Medulla oblongata (tissue), 1 donor: Measurements from ENCODE around the gene ATG5.
"Not testable (repeated sequence)": the region's sequence is repeated elsewhere in the genome, so short reads cannot be mapped to it uniquely, and the experiment has no call there.

Experiments used
- DNase-seq: peaks from one replicate; pipeline ENCODE4 v3.0.0-alpha.2; 2015; ENCODE audit errors: extremely low spot score

The ATG5 gene

DNA sequence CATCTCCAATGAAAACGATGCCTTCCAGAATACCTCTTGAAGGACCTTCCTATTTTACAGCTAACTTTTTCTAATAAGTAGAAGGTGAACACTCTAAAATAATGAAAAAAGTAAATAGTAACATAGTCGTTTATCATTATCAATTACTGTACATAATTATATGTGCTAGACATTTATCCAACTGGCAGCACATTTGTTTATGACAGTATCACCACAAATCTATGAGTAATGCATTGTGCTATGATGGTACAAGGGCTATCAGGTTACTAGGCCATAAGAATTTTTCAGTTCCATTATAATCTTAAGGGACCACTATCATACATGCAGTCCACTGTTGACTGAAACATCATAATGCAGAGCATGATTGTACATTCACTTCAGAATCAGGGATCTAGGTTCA, 68.4 kb downstream of the ATG5 start:
- DNase-seq: no peak

GRCh38 chr6:106256201-106256968, 69.2 kb downstream of the ATG5 start:
- no peak for DNase-seq

- no peak for DNase-seq
Observed at GRCh38 chr6:106255306-106255705, 70.3 kb downstream of the ATG5 start.

GRCh38 chr6:106254636-106255035, 70.9 kb downstream of the ATG5 start:
- no peak for DNase-seq

- DNase-seq: no peak
Observed at GRCh38 chr6:106253731-106254130, 71.8 kb downstream of the ATG5 start.

DNA sequence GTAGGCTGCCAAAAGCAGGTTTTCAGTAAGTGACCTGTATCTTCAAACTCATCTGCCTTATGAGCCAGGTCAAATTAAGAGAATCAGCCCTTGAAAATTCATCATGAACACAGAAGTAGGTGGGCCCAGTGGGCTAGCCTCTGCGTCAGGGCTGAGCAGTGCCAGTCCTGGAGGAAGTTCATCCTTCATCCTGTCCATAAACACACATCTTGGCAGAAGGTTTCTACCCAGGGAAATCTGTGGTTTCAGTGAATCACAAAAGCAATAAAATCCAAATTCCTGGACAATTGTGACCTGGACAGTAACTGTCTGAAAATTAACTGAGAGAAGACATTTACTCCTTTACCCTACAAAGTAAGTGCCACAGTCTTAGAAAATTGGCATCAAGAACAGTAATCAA, 72.4 kb downstream of the ATG5 start:
- no peak for DNase-seq

DNA sequence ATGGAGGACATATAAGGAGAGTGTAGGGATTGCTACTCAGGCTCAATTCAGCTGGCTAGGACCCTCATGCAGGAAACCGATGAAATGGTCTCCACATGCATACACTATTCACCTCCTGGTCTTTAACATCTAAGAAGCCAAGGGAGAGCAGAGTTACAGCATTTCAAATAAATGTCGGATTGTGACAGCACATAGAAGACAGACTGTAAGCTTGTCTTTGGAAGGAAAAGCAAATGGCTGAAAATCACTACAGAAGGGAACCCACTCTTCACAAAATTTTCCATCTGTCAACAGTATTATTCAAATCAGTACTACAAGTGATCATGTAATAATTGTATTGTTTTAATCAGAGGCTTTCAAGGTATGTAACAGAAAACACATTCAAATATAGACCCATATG, 72.9 kb downstream of the ATG5 start:
- no peak for DNase-seq

DNA sequence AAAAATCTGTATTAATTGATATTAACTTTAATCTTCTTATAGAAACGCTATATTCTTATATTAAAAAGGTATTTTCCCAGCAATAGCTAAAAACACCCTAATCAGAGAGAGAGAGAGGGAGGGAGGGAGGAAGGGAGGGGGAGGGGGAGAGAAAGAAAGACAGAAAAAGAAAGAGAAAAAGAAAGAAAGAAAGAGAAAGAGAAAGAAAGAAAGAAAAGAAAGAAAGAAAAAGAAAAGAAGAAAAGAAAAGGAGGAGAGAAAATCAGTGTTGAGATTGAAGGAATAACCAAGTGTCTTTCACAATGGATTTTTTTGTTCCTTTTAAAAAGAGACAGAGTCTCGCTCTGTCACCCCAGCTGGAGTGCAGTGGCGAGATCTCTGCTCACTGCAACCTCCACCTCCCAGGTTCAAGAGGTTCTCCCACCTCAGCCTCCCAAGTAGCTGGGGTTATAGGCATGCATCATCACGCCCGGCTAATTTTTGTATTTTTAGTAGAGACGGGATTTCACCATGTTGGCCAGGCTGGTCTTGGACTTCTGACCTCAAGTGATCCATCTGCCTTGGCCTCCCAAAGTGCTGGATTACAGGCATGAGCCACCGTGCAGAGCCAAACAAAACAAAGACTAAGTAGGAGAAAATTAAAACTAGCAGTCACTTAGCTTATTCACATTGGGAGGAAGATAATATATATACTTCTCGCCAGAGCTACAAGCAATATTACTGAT, 73.9 kb downstream of the ATG5 start:
- not testable (repeated sequence) for DNase-seq

- no peak for DNase-seq
Observed at GRCh38 chr6:106250953-106251352, 74.6 kb downstream of the ATG5 start.

GRCh38 chr6:106249658-106250057, 75.9 kb downstream of the ATG5 start:
- no peak for DNase-seq

- no peak for DNase-seq
Observed at GRCh38 chr6:106247733-106248132, 77.8 kb downstream of the ATG5 start.

DNA sequence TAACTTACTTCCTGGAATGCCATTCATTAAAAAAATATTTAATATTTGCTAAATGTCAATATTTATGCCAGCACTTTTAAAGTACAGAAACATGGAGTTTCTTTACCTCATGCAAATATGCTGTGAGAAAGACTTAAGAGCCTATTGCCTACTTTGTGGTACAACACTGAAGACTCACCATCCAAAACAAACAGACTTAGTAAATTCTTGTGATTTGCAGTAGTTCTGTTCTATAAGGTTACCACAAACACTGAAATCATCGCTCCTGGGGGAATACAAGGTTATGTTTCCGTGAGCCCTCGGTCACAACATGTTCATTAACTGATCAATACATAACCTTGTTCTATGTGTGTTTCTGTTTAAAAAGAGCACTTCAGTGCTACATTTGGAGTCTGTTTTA, 78.3 kb downstream of the ATG5 start:
- no peak for DNase-seq

- DNase-seq: no peak
Observed at GRCh38 chr6:106244931-106245330, 80.6 kb downstream of the ATG5 start.

- DNase-seq: no peak
Observed at GRCh38 chr6:106244521-106244920, 81.0 kb downstream of the ATG5 start.

GRCh38 chr6:106243261-106243660, 82.3 kb downstream of the ATG5 start:
- no peak for DNase-seq

- DNase-seq: no peak
Observed at GRCh38 chr6:106241498-106241897, 84.1 kb downstream of the ATG5 start.

GRCh38 chr6:106237286-106237685, 88.3 kb downstream of the ATG5 start:
- no peak for DNase-seq

- DNase-seq: not testable (repeated sequence)
Observed at GRCh38 chr6:106229876-106230445, 95.6 kb downstream of the ATG5 start.

DNA sequence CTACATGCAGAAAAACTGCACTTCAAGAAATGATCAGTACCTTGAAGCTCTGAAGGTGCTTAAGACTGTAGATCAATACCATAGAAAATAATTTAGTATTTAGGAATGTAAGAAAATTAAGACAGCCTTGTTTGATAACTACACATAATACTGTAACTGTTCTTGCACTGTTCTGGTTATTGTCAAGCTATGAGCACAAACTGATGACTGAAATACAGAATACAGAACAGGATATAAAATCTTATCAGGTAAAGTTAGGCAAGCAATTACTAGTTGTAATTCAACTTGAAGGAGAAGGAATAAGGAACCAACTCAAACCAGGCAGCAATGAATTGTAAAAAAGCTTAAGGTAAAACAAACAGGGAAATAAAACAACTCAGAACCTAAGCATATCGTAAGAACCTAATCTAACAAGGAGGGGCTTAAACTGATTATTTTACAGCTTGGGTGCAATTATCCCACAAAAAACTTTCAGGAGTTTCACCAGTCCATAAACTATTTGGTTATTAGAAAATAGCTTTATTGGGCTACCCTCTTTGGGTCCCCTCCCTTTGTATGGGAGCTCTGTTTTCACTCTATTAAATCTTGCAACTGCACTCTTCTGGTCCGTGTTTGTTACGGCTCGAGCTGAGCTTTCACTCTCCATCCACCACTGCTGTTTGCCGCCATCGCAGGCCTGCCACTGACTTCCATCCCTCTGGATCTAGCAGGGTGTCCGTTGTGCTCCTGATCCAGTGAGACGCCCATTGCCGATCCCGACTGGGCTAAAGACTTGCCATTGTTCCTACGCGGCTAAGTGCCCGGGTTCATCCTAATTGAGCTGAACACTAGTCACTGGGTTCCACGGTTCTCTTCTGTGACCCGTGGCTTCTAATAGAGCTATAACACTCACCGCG, 97.7 kb downstream of the ATG5 start:
- no peak for DNase-seq

GRCh38 chr6:106226676-106227075, 98.9 kb downstream of the ATG5 start:
- no peak for DNase-seq

DNA sequence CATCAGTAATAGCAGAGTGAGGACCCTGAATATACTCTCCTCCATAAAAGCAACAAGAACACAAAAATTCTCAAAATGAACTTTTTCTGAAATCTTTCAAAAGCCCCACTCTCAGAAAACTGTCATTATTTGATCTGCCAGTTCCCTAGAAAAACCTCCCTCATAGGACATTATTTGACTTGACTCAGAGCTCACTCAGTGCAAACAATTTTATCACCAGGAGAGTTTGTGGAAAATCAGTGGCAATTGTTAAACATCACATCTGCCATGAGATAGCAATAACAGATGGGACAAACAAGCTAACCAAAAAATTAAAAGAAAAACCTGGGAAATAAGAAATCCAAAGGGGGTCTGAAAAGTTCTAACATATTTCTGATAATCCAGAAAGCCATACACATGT, 100.0 kb downstream of the ATG5 start:
- DNase-seq: no peak
